Esophagus squamous epithelium (tissue), 5 donors: ENCODE results near the gene RSPH6A. TPM values are rescaled to one million over a fixed set of nuclear protein-coding genes. Genes with fewer than 3 reads are reported as not detected.

Experiments used
- DNase-seq: peaks from one replicate; lab custom pipeline; 2025; lab: John Stamatoyannopoulos, UW
- H3K27ac ChIP-seq, 4 donors: fragments of 200-600 bp; sonication (generic); one replicate each; pipeline ENCODE4 v1.5.1; 2016 to 2019; ENCODE audit warnings: mild to moderate bottlenecking in 1 of 4
- H3K27me3 ChIP-seq, 4 donors: fragments of 200-600 bp; sonication (generic); 1 replicate in 3 of 4; 2 replicates in 1 of 4; pipeline versions ENCODE4 v1.5.1 to v1.6.0; 2017 to 2021; ENCODE audit warnings: antibody characterized with exemption in 1 of 4
- H3K36me3 ChIP-seq, 3 donors: fragments of 200-600 bp; sonication (generic); one replicate each; pipeline ENCODE4 v1.5.1; 2016 to 2019
- H3K4me1 ChIP-seq, 3 donors: fragments of 200-600 bp; sonication (generic); one replicate each; pipeline ENCODE4 v1.5.1; 2017 to 2019
- H3K4me3 ChIP-seq, 4 donors: fragments of 200-600 bp; sonication (generic); 1 replicate in 3 of 4; 2 replicates in 1 of 4; pipeline ENCODE4 v1.5.1; 2016 to 2019; ENCODE audit warnings: mild to moderate bottlenecking in 2 of 4, moderate library complexity in 1 of 4
- H3K9me3 ChIP-seq, 3 donors: fragments of 200-600 bp; sonication (generic); one replicate each; pipeline ENCODE4 v1.5.1; 2016 to 2019
- POLR2A ChIP-seq, 4 donors: fragments of 450-650 bp; IDR thresholded peaks; one replicate each; pipeline ENCODE4 v1.6.1; 2017; ENCODE audit warnings: antibody characterized with exemption in 4 of 4, mild to moderate bottlenecking in 4 of 4, moderate library complexity in 3 of 4
- WGBS, 2 donors: methylation state at CpG; one replicate each; pipeline ENCODE4 v1.1.5; 2018; 5-methylcytosine and 5-hydroxymethylcytosine counted together
- intact Hi-C: fragments of 100-400 bp; cut with DNase I; formaldehyde crosslinking; loops from one replicate; pipeline ENCODE4 v1.15.0; 2022
- total RNA-seq, 4 donors: library from RNA; depleted of rRNA; stranded (reverse); fragments of >200 nt; gene quantifications; one replicate each; pipeline ENCODE4 v1.1.0, GENCODE V29; 2016
- TF ChIP-seq, protein P1 (sequence below), 6 experiments: fragments of 450-650 bp in 4 of 6; fragments of 200-600 bp in 2 of 6; sonication (generic) in 2 of 6; IDR thresholded peaks; one replicate each; pipeline ENCODE4 v1.5.1; 2016 to 2019; ENCODE audit warnings: antibody characterized with exemption in 6 of 6, mild to moderate bottlenecking in 4 of 6, moderate library complexity in 4 of 6
- donor health status: DM: yes; HTN: yes; CAD: no.

RSPH6A gene
- total RNA-seq, 4 donors from 2014 or later, result 0.19 TPM; not detected in 3

DNA sequence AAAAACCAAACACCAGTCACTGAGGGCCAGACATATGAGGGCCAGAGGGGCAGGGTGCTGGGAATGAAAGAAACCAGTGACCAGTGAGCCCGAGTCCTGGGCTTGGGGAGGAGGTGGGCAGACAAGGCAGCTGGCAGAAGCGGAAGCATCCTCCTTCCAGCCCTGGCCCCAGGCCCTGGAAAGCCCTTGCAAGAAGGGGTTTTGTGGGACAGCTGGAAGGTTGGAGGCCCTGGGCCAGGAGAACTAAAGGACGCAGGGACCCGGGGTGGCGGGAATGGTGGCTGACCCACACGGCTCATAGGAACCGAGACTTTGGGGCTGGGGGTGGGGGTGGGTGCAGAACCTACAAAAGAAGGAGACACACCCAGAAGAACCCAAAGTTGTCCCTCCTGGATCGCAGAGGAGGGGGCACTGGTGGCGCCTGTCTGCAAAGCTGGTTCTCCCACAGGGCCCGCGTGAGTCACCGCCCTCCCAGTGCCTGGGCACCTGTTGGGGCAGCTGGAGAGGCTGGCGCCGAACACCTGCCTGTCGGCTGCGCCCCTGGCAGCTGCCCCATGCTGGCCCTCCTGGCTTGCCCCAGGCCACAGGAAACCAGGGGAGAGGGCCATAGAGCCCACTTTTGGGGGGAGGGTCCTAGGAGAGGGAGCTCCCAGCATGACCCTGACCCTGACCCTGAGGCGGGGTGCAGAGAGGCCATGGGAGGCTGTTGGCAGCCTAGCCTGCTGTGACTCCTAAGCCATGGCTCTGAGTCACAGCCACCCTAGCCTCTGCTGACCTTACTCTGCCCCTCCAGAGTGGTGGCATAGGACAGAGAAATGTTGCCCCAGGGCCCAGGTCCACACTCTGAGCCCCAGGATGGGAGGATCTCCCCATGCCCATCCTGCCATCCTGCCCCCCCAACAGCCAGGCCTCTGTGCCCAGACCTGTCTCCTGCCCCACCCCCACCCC is 33.6 kb downstream of the RSPH6A start:
- TF ChIP-seq, protein P1, sequence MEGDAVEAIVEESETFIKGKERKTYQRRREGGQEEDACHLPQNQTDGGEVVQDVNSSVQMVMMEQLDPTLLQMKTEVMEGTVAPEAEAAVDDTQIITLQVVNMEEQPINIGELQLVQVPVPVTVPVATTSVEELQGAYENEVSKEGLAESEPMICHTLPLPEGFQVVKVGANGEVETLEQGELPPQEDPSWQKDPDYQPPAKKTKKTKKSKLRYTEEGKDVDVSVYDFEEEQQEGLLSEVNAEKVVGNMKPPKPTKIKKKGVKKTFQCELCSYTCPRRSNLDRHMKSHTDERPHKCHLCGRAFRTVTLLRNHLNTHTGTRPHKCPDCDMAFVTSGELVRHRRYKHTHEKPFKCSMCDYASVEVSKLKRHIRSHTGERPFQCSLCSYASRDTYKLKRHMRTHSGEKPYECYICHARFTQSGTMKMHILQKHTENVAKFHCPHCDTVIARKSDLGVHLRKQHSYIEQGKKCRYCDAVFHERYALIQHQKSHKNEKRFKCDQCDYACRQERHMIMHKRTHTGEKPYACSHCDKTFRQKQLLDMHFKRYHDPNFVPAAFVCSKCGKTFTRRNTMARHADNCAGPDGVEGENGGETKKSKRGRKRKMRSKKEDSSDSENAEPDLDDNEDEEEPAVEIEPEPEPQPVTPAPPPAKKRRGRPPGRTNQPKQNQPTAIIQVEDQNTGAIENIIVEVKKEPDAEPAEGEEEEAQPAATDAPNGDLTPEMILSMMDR (IDR thresholded peaks at IDR 0.05), result peak in 1 of 6 experiments; percentile 5
- TF ChIP-seq POLR2A (IDR thresholded peaks at IDR 0.05), result no peak
- Histone ChIP-seq H3K4me3 (peak overlapping the region; percentile 31 to 64 (median 56)), H3K9me3 (no peaks in the 10 kb centered on the region), H3K27ac (peak overlapping the region; percentile 79 to 92 (median 89)), H3K4me1 (peaks cover 51 to 82% (median 64%) of the 10 kb centered on the region in 3 donors), H3K36me3 (peaks cover 22 to 39% (median 23%) of the 10 kb centered on the region in 3 donors), H3K27me3 (no peaks in the 10 kb centered on the region)
- 11 to 24% methylated on average over 5 to 7 of the region's 17 CpGs for WGBS, 2 donors
- intact Hi-C loops, result no loop called here
- no peak for DNase-seq

DNA sequence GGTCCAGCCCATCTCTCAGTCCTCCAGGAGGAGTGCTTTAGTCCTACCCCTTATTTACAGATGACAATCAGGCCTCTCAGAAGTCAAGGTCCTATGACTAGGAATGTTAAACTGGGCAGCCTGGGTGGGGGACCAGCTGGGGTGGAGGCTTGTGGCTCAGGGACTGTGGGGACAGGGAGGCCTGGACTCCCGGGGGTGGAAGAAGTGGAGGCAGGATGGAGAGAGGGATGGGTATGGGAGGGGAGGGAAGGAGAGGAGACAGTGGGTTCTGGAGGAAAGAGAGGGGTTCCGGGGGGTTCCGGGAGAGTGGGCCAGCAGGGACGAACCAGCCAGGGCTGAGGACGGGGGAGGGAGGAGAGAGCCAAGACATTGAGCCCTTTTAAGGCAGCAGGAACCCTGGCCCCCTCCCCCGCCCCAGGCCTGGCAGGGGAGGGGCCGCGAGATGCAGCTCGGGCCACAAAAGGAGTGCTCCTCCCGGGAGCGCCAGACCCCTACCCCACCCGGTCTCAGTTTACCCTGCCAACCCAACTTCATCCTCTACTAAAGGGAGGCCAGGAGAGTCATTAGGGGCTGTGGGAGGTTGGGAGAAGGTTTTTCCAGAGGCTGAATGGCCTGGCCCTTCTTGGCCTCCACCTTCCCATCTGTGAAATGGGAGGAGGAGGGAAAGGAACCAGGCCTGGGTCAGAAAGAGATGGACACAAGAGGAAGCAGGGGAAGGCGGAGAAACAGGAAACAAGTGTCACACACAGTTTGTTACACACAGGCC is 34.5 kb downstream of the RSPH6A start:
- H3K4me3 ChIP-seq, result peak overlapping the region; percentile 31 to 64 (median 56)
- intact Hi-C loops, result no loop called here
- H3K27me3 ChIP-seq, result no peaks in the 10 kb centered on the region
- no peak for DNase-seq
- H3K36me3 ChIP-seq, result peaks cover 14 to 34% (median 17%) of the 10 kb centered on the region in 3 donors
- TF ChIP-seq, protein P1 (IDR thresholded peaks at IDR 0.05), result no peak
- no peak for TF ChIP-seq POLR2A (IDR thresholded peaks at IDR 0.05)
- H3K9me3 ChIP-seq, result no peaks in the 10 kb centered on the region
- H3K27ac ChIP-seq, result peak overlapping the region; percentile 79 to 92 (median 89)
- 32% methylated on average over 12 to 13 of the region's 13 CpGs for WGBS, 2 donors
- H3K4me1 ChIP-seq, result peaks cover 51 to 76% (median 64%) of the 10 kb centered on the region in 3 donors

DNA sequence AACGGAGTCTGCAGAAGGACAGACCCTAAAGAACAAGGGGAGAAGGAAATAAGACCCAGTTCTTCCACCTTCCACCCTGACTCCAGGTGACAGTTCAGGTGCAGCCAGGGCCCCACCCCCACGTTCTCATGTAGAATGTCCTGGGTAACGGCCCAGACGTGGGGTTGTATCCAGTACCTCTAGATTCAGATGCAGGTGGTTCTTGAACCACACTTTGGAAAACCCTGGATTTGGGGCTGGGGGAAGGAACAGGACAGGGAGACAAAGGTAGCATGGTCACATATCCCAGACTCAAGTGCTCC is 35.0 kb downstream of the RSPH6A start:
- peaks cover 11 to 29% (median 14%) of the 10 kb centered on the region in 3 donors for H3K36me3 ChIP-seq
- TF ChIP-seq, protein P1 (IDR thresholded peaks at IDR 0.05), result no peak
- TF ChIP-seq POLR2A (IDR thresholded peaks at IDR 0.05), result no peak

DNA sequence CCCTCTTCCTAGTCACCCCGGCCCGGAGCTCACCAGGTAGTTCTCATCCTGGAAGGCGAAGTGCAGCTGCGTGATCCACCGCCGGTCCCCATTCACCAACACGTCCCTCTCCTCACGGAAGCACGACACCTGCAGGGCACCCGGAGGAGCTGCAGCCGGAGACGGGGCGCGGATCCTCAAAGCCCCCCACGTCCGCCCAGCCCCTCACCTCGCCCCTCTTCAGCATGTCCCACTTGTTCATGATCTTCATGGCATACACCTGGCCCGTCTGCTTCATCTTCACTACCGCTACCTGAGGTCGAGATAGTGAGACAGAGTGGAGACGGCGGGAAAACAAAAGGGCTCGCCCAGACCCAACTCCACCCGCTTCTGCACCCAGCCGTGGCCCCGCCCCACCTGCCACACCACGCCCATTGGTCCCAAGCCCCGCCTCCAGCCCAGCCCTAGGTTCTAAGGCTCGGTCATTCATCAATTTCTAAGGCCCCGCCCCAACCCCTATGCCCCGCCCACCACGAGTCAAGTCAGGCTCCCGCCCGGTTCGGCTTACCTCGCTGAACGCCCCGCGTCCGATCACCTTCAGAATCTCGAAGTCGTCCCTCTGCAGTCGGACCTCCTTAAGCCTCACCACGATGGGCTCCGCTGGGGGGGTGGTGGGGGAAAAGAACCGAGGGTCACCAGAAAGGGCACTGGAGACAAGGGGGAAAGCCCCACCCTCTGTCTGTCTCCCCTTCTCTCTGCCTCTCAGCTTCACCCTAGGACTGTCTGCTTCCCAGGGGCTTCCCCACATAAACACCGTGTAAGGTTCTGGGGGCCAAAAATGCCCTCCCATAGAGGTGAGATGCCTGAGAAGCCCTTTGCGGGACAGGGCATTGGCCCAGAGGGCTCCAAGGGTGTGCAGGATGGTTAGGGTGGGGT is 35.6 kb downstream of the RSPH6A start:
- DNase-seq, result peak; percentile 55
- H3K27ac ChIP-seq, result peak overlapping the region; percentile 79 to 92 (median 89)
- 2 to 15% methylated on average over 9 to 37 of the region's 48 CpGs for WGBS, 2 donors
- intact Hi-C loops, result no loop called here
- no peaks in the 10 kb centered on the region for H3K9me3 ChIP-seq
- peaks cover 14 to 31% (median 15%) of the 10 kb centered on the region in 3 donors for H3K36me3 ChIP-seq
- peak overlapping the region; percentile 20 to 64 (median 56) for H3K4me3 ChIP-seq
- H3K27me3 ChIP-seq, result no peaks in the 10 kb centered on the region
- peaks cover 51 to 65% (median 57%) of the 10 kb centered on the region in 3 donors for H3K4me1 ChIP-seq
- no peak for TF ChIP-seq POLR2A (IDR thresholded peaks at IDR 0.05)
- TF ChIP-seq, protein P1 (IDR thresholded peaks at IDR 0.05), result peak; percentile 71 to 87 (median 82)

More for the DNA sequence above, 35.0 kb downstream of the RSPH6A start:
- DNase-seq, result no peak
- Histone ChIP-seq H3K4me1 (peaks cover 51 to 71% (median 58%) of the 10 kb centered on the region in 3 donors), H3K27ac (peak overlapping the region; percentile 79 to 92 (median 89)), H3K27me3 (no peaks in the 10 kb centered on the region), H3K9me3 (no peaks in the 10 kb centered on the region), H3K4me3 (peak overlapping the region; percentile 15 to 64 (median 56))
- intact Hi-C loops, result no loop called here
- 34 to 41% methylated on average over 4 of the region's 4 CpGs for WGBS, 2 donors
